DOHH2 (cell line): Measurements from ENCODE around the gene SBF1.

Experiments used
- CTCF ChIP-seq: fragments of 200-600 bp; sonication (generic); IDR thresholded peaks from one replicate; pipeline ENCODE4 v1.5.1; 2014; ENCODE audit warnings: antibody characterized with exemption, mild to moderate bottlenecking, low read depth, low read length; ENCODE audit not compliant: poor library complexity, severe bottlenecking
- EZH2phosphoT487 ChIP-seq: fragments of 200-600 bp; sonication (generic); IDR thresholded peaks from 2 replicates; pipeline ENCODE4 v1.6.1; 2017; ENCODE audit warnings: borderline replicate concordance, mild to moderate bottlenecking, antibody characterized with exemption, low read length, moderate library complexity, mixed read lengths

- TF ChIP-seq CTCF: no peak
- no peak for TF ChIP-seq EZH2phosphoT487
Measured at GRCh38 chr22:50445880-50446707, 28.7 kb downstream of the SBF1 start.
